NCI-H2196 treated with DMSO at 0.1 percent for 48 hours (cell line): ENCODE data around the gene IL23R.
"Not testable (repeated sequence)": the region's sequence is repeated elsewhere in the genome, so short reads cannot be mapped to it uniquely, and the experiment has no call there.

ENCODE experiments used
- DNase-seq: peaks from one replicate; lab custom pipeline; 2025; ENCODE audit not compliant: unreplicated experiment; lab: John Stamatoyannopoulos, UW

The IL23R gene

DNA sequence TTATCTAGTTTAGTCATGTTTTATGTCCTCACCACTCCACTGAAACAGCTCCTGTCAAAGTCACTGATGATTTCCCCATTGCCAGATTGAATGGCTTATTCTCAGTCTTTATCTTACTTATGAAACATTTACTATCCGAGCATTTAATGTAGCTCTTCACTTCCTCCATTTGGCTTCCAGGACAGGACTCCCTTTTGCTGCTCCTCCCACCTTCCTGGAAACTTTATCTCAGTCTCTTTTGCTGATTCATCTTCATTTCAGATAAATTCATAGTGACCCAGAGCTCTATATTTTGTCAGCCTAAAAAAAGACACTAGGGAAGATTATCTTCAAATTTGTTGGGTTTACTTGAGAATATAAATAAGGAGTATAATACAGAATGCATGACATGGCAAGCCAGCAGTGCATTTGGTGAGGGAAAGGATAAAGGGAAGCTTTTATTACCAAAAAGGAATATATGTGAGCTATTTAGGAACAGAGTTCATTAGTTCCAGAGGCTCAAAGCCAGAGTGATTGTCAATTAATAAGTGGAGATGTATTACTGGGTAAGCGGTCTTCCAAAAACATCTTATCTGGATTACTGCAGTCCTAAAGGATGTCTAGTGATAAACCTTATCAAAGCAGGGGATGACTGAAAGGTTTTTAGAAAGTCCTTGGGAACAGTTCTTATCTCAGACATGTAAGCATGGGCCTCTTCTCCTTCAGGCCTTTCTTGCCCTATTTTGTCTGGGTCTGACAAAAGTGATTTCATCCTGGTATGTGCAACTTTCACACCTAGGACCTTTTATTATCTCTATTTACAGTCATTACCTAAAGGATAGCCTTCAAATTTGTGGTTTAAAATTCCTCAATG, 25.6 kb downstream of the IL23R start:
- no peak for DNase-seq

GRCh38 chr1:67192902-67193301, 26.6 kb downstream of the IL23R start:
- no peak for DNase-seq

DNA sequence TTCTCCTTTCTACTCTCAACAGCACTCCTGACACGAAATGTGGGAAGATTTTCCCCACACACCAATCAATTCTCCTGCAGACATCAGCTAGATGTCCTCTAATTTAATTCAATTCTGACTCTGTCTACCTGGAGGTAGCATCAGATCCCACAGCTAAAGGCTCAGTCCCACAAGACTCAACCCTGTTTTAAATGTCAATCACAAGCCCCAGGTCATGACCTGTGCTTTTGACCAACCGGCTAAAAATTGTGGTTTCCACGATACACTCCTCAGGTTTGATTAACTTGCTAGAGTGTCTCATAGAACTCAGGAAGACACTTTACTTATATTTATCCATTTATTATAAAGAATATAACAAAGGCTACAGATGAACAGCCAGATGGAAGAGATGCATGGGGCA, 27.4 kb downstream of the IL23R start:
- no peak for DNase-seq

DNA sequence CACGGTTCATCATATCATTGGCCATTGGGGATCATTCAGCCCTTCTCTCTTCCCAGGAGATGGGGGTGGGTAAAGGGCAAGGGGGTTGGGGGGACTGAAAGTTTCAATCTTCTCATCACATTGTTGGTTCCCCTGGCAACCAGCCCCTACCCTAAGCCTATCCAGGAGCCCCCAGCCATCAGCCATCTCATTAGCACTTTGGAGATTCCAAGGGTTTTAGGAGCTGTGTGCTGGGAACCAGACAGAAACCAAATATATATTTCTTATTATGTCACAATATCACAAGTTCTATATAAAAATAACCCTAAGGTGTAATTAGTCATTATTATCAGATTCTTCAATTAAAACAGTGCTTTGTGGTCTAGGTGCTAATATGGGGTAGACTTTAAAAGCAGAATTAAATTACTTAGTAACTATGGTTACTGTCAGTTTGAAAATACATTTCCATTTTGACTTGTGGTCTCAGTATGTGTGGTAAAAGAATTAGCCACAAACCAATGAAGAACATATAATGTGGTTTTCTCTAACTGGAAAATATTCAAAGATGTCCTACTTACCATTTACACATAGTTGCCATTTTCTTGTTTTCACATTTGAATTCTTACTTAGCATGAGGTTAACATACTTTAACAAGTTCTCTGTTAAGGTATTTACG, 28.1 kb downstream of the IL23R start:
- DNase-seq: no peak

GRCh38 chr1:67200755-67201154, 34.5 kb downstream of the IL23R start:
- no peak for DNase-seq

DNA sequence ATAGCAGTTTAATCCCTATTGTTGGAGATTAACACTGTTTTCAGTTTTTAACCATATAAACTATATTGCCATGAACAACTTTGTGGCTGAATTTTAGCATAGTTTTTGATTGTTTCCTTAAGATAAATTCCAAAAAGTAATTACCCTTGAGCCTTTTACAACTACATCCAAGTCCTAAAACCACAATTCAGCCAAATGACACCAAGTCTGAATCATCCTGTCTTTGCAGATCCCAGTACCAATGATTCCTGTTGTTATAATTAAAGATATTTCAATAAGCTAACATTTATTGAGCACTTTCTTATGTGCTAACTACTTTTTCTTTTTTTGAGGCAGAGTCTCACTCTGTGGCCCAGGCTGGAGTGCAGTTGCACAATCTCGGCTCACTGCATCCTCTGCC, 35.6 kb downstream of the IL23R start:
- no peak for DNase-seq

- DNase-seq: no peak
Measured at GRCh38 chr1:67204298-67204980, 38.2 kb downstream of the IL23R start.

- DNase-seq: not testable (repeated sequence)
Measured at GRCh38 chr1:67207398-67207797, 41.1 kb downstream of the IL23R start.

- DNase-seq: no peak
Measured at GRCh38 chr1:67208217-67208616, 42.0 kb downstream of the IL23R start.

GRCh38 chr1:67209521-67209920, 43.3 kb downstream of the IL23R start:
- no peak for DNase-seq

- DNase-seq: peak; percentile 9
Measured at GRCh38 chr1:67211589-67212563, 45.6 kb downstream of the IL23R start.

GRCh38 chr1:67213164-67213563, 46.9 kb downstream of the IL23R start:
- DNase-seq: peak; percentile 7

- DNase-seq: no peak
Measured at GRCh38 chr1:67213948-67214347, 47.7 kb downstream of the IL23R start.

DNA sequence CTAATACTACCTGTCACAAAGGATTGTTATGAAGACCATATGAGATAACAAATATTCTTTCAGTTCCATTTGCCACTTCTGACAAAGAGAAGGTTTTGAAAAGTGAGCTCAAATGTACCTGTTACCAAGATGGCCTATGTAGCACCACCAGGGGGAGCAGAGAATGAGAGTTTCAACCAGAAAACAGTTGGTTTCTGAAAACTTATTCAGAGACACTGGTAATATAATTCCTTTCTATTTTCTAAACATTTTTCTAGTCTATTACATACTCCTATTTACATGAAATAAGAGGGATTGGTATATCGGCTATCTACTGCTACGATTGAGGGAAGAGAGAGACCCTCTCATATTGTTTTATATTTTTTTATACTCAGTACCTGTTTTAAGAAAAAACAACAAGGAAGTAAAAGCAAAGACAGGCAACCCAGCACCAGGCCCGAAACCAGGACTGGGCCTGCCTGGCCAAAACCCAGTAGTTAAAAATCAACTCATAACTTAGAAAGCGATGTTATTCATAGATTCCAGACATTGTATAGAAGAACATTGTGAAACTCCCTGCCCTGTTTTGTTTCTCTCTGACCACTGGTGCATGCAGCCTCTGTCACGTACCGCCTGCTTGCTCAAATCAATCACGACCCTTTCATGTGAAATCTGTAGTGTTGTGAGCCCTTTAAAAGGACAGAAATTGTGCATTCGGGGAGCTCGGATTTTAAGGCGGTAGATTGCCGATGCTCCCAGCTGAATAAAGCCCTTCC, 48.3 kb downstream of the IL23R start:
- DNase-seq: no peak

DNA sequence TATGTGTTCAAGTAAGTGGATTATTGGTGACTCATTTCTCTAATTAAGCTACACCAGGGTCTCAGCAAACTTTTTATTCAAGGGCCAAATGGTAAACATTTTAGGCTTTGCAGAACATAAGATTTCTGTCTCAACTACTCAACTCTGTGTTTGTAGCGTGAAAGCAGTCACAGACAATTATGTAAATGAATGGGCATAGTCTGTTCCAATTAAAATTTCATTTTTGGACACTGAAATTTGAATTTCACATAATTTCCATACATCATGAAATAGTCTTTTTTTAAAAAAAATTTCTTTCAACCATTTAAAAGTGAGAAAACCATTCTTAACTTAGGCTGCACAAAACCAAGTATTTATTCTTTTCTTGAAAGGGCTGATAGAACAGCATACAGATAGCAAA, 50.1 kb downstream of the IL23R start:
- DNase-seq: no peak

GRCh38 chr1:67217417-67217816, 51.2 kb downstream of the IL23R start:
- no peak for DNase-seq

DNA sequence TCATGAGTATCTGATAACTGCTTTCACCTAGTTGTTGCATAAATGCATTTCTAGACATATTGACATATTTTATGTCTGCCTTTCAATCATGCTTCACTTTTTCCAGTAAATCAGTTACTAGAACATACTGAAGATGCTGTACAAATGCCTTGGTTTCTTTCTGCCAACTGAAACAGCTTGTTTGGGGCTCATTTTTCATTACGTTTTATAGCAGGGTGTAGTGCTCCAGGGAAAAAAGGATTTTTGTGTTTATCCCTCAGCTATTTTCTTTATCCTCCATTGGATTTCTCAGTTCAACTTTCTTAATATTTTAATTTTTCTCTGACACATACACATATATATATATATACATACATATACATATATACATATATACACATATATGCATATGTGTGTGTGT, 51.7 kb downstream of the IL23R start:
- no peak for DNase-seq

- DNase-seq: no peak
Measured at GRCh38 chr1:67224856-67225255, 58.6 kb downstream of the IL23R start.

DNA sequence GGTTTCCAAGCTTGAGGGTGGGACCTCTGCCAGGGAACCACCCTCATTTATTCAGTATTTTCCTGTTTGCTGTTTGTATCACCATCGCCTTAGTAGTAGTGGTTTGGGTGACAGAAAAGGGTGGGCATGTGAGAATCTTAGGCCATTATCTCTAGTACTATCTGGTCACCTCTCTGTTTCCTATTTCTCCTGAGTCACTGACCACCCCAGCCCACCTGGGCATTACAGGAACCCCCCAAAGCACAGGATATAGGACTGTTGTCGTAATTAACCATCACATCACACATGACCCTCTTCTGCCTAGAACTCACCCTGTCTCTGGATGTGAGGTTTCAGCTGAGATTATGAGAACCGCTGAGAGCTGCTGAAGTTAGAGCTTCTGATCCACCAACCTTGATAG, 60.4 kb downstream of the IL23R start:
- no peak for DNase-seq

GRCh38 chr1:67227196-67227595, 60.9 kb downstream of the IL23R start:
- DNase-seq: no peak
